ENCODE results near the gene RALGDS.
"Not testable (repeated sequence)": the region's sequence is repeated elsewhere in the genome, so short reads cannot be mapped to it uniquely, and the experiment has no call there.

The RALGDS gene

DNA sequence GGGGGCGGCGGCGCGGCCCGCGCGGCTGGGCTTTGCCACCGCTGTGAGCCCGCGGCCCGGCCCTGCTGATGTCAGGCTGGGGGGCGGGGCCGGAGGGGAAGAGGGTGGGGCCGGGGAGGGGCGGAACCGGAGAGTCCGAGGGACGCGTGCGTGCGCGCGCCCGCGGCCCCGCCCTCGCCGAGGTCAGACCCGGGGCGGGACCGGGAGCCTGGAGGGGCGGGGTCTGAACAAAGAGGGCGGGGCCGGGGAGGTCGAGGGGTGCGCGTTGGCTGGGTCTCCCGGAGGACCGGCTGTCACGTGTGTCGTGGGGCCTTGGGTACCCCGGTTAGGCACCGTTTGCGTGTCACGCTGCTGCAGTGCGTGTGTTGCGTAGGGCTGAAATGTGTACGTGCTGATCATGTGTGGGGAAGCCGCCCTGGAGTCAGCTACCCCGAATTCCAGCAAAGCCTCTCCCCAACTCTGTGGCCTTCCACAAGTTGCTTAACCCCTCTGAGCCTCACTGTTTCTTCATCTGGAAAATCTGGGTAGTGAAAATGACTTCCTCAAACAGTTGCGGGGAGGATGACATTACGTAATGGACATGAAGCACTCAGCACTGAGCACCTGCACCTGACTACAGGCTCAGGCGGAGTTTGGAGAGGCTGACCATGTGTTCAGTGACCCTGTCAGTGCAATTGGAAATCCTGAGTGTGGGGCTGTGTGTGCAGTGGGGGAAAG, at the start of gene RALGDS:
Gene RALGDS, minus strand, starts transcription at position 43 of the 717 bp plus-strand sequence. CDS start 86 bp downstream, outside the sequence.
- DNase-seq: peak; percentile 88

DNA sequence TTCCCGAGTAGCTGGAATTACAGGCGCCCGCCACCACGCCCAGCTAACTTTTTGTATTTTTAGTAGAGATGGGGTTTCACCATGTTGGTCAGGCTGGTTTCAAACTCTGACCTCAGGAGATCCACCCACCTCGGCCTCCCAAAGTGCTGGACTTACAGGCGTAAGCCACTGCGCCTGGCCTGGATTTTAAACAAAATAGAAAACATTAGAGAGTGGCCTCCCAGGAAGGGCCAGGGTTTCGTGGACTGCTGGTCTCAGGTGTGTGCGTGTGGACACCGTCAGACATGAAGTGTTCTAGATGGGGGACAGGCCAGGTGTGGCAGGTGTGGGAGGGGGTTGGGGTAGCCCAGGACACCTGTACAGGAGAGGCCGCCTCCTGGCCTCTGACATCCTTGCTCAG, 49.7 kb upstream of the RALGDS start:
- no peak for DNase-seq

DNA sequence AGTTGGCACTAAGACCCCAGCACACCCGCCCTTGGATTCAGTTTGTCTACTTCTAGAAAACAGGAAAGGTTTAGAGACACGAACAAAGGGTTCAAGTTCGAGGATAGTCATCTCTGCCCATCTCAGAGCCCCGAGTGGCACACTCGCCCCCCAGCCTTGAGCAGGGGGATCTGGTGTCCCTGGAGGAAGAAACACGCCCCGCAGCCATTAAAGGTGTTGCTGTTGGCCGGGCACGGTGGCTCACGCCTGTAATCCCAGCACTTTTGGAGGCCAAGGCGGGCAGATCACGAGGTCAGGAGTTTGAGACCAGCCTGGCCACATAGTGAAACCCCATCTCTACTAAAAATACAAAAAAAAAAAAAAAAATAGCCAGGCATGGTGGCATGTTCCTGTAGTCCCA, 48.6 kb upstream of the RALGDS start:
- DNase-seq: not testable (repeated sequence)

DNA sequence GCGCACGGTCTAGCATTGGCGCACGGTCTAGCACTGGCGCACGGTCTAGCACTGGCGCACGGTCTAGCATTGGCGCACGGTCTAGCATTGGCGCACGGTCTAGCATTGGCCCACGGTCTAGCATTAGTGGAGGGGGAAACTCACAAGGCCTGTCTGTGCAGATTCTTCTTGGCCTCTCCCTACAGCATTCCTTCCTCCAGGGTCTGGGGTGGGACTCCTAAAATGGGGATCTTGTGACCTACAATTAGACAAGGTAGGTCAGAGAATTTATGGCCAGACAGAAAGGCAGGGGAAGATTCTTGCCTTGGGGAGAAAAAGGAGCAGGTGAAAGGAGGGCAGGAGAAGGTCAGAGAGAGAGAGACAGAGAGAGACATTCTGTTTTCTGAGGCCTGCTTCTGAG, 48.1 kb upstream of the RALGDS start:
- DNase-seq: no peak

DNA sequence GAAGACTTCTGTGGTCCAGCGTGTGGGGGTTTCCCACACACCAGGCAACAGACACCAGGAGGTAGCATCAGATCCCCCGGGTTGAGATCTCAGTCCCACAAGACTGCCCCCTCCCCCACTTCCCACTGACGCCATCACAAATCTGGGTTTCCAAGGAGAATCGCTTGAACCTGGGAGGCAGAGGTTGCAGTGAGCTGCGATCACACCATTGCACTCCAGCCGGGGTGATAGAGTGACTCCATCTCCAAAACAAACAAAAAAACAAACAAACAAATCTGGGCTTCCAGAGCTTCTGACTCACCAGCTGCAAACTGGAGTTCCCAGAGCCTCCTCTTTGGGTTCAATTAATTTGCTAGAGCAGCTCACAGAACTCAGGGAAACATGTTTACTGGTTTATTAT, 47.4 kb upstream of the RALGDS start:
- no peak for DNase-seq

DNA sequence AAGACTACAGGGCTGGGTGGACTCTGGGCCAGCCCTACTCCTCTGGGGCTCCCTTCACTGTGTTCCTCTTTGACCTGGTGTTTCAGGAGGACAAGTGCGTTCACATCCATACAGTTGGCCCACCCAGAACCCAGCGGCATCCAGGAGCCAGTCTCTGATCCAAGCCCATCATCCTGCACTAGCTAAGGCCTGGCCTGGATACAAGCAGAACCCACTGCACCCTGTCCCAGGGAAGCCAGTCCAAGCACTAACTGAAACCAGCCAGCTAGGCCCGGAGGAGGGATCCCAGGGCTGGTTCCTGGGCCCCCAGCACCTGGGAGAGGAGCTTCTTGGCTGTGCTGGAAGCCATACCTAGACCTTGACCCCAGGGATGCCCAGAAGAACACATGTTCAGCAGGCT, 46.7 kb upstream of the RALGDS start:
- DNase-seq: no peak

DNA sequence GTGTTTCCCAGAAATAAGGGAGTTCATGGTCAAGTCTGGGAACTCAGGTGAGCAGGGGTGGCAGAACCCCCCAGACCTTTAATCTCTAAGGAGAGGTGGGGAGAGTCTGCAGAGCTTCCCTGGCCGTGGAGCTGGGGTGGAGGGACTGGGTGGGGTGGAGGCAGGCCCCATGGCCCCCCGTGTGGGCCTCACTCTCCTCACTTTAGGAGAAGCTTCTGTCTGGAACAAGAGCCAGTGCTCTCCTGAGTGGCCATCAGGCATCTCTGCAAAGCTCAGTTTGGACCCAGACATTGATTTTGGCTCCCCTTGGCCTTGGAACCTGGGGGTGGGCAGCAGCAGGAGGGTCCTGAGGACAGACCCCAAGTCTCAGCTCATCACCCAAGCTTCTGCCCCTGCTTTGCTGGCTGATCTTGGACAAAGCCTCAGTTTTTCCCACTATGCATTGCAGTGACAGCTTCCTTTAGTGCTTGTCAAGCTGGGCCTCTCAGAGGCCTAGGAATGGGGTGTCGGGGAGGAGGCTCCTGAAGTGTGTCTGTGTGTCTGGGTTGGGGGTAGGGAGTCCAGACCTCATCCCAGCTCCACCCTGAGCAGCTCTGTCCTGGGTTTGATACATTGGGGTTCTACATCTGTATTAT, 46.2 kb upstream of the RALGDS start:
- DNase-seq: no peak

DNA sequence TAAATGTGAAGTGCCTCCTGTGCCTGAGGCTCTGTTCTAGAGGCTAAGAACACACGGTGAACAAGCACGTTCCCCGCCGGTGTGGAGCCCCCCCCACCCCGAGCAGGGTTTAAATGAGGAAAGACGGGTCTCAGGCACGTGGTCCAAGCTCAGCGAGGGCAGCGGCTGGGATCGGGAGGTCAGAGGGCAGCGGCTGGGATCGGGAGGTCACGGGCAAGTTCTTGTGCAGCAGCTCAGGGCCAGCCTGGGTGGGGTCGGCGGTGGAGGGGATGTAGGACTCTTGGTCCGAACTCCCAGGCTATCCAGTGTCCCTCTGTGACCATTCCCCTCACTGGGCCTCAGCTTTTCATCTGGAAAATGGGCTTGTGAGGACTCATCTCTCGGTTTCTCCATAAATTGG, 45.4 kb upstream of the RALGDS start:
- DNase-seq: no peak

DNA sequence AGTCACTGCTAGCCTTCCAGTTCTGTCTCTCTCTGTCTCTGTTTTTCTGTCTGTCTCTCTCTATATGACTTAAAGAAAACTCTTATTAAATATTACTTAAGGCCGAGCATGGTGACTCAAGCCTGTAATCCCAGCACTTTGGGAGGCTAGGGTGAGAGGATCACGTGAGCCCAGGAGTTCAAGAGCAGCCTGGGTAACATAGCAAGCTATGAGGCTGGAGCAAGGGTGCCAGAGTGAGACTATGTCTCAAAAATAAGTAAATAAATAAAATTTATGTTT, 44.4 kb upstream of the RALGDS start:
- DNase-seq: no peak

DNA sequence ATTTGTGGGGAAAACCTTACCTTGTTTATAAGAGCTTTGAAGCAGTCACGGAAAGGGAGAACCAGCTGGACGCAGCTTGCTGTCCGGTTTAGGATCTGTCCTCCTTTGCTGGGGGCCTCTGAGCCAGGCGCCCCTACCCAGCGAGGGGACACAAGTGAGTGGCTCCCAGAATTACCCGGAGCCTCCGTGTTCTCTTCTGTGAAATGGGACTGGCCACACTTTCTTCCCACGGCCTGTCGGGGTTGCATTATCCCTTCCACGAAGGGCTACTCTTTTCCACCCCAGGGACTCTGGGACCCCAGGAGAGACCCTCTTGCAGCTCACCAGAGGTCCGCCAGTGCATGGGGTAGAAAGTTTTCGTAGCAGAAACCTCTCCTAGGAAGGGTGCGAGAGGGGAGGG, 43.2 kb upstream of the RALGDS start:
- no peak for DNase-seq

DNA sequence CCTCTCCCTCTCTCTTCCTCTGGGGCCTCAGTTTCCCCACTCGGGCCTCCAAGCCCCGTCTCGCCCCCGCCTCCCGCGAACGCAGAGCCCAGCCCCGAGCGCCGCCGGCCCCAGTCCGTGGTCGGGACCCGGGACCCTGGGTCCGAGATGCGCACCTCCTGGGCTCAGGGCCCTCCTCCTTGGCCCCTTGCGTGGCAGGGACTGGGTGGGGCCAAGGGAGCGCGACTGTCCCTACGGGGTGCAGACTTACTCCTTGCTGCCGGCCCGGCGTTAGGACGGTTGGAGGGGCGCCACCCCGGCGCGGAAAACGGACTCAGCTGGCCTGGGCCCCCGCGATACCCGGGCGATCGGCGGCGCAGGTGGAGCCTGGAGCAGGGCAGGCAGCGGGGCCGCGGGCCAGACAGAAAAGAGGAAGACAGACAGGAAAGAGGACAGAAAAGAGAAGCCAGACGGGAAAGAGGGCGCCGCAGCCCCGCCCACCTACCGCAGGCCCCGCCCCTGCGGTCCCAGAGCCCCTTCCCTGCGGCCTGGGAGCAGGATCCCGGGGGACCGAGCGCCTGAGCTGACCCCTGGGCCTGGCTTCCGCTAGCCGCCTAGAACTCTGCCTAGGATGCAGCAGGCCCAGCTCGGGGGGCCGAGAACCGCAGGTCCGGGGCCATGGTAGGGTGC, 42.6 kb upstream of the RALGDS start, which contains the start of gene GBGT1:
Gene GBGT1, minus strand, starts transcription at position 411 of the 669 bp plus-strand sequence. CDS start 1,502 bp downstream, outside the sequence.
- DNase-seq: no peak

DNA sequence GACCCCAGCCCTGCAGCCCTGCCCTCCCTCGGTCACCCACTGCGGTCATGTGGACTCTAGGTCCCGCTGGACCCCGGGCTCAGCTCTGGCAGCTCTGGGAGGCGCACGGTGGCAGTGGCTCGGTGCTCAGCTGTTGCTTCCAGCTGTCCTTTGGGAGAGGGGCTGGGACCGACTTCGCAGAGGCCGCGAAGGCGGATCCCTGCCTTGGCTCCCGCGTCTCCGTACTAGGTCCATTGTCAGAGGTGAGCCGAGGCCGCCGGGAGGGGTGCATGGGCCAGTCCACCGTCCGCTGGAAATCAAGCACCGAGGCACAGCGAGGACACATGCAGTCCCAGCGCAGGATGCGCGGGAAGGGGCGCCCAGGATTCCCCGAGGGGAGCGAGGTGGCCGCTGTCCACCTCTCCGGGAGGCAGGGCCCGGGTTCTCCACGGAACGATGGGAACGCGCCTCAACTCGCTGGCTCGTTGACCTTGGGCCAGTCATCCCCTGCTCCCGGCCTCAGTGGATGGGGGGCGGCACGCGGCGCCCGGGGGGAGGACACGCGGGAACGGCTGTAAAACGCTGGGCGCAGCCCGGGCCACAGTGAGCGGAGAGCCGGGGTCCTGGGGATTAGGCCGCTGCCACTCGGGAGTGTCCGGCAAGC, 41.9 kb upstream of the RALGDS start:
- no peak for DNase-seq

DNA sequence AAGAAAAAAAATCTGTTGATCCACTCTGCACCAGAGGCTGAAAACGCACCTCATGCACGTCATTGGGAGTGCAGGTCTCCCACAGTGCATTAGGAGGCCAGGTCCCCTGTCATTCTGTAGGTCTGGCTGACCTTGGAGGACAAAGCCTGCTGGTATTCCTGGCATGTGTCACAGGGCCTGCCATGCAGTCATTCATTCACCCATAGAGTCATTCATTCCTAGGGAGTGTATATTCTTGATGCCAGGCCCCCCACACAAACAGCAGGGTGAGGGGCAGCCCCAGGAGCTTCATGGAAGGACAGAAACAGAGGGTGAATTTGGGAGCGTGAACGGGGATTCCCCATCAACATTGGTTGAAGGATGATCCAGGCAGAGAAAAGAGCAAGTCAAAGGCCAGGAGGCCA, 40.5 kb upstream of the RALGDS start:
- DNase-seq: no peak

DNA sequence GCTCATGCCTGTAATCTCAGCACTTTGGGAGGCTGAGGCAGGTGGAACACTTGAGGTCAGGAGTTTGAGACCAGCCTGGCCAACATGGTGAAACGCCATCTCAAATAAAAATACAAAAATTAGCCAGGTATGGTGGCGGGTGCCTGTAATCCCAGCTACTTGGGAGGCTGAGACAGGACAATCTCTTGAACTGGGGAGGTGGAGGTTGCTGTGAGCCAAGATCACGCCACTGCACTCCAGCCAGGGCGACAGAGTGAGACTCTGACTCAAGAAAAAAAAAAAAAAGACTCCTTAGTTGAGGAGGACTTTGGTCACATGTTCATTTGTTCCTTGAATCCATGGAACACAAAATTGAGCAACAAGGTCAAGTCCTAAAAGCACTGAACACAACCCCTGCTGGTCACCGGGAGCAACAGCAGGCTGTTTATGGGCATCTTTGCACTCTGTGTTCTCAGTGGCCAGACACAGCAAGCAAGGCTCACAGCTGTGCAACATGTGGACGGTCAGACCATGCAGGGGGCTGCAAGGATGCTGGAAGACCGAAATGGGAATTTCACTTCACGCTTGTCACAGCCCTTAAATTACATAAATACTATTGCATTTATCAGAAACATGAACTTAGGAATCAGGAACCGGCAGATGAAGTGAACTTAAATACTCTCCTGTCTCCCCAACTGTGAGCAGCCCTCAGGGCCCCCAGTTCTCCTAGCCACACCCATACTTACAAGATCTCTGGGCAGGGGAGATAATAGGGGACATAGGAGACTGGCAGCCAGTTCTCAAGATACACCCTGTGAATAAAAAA, 39.9 kb upstream of the RALGDS start:
- peak; percentile 41 for DNase-seq

DNA sequence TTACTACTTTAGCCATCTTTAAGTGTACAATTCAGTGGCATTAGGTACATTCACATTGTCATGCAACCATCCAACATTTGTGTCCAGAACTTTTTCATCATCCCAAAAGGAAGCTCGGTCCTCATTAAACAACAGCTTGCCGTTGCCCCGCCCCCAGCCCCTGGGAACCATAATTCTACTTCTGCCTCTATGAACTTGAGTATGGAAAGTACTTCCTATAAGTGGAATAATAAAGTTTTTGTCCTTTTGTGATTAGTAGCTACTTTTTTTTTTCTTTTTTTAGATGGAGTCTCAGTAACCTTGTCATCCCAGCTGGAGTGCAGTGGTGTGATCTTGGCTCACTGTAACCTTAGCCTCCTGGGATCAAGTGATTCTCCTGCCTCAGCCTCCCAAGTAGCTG, 37.7 kb upstream of the RALGDS start:
- DNase-seq: no peak

DNA sequence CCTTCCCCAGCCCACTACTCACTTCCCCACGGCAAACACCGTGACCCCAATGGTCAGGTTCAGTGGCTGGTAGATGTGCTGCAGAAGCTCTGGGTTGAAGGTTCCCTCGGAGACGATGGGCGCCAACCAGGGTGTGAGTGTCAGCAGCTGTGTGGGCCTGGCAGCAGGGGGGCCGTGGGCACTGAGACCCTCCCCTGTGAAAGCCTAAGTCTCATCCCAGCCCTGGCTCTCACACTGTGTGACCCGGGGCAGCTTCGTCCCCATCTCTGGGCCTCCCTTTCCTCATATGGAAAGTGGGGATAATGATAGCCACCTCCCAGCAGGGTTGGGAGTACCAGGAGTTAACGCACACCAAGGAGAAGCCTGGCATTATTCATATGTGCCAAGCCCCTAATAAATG, 34.1 kb upstream of the RALGDS start:
- DNase-seq: no peak

DNA sequence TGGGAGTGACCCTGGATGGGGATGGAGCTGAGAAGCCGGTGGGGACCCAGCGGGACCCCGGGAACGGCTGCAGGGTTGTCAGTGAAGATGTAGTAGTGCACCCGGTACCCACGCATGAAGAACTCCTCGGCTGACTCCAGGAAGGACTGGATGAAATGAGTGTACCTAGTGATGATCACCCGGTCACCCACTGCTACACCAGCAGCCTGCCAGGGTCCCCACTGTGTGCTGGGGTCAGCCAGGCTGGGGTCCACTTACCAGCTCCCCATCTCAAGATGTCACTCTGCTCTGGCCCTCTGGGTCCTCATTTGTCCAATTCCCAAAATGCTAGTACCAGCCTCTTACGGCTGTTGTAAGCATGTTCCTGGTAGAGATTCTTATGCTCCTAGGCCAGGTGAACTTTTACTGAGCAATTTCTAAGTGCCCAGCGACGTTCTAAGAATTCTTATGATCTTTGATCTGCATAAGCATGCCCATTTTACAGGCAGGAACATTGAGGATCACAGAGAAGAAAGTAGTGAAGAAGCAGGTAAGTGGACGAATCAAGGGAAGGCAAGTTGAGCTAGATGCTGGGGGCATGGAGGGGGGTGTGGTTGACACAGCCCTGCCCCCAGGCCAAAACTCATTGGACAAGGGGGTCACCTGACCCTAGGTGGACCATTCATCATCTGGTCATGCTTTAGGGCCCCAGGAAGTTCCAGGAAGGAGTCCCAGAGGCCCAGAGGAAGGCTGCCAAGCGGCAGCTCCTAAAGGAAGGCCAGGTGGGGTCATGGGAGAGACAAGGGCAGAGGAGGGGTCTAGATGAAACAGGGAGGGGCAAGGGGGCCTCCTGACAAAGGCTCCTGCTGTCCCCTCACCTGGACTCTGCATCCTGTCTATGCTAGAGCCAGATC, 33.3 kb upstream of the RALGDS start:
- no peak for DNase-seq

DNA sequence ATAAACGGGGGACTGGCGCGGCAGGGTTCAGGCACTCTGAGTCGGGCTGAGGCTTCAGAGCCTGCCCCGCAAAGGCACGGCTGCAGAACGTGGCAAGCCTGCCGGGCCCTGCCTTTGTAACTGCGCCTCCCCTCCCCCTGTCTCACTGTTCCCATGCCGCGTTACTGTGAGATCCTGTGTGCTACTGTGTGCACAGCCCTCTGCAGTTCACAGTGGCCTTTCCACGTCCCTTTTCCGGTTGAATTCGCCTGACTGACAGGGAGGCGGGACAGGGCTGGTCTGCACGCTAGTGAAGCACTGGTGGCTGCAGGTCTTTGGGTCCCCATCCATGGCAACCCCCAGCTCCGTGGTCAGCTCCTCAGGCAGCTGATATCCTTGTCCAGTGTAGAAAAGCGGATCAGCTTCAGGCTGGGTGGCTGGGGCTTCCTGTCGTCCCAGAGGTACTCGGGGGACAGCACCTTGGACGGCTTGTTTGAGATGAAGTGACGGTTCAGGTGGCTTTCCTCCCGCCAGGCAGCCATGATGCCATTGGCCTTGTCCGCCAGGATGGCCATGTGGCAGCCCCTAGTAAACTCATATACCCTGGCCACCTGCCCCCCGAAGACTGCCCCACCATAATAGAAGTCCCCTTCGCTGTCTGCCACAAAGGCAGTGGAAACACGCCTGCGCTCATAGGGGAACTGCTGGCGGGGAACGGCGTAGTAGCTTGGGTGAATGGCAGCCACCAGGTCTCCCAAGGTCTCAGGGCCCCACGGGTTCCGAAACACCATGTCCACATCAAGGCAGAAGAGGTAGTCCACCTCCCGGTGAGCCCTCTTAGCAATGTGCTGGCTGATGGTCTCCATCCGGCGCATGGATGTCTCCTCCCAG, 32.4 kb upstream of the RALGDS start:
- no peak for DNase-seq

DNA sequence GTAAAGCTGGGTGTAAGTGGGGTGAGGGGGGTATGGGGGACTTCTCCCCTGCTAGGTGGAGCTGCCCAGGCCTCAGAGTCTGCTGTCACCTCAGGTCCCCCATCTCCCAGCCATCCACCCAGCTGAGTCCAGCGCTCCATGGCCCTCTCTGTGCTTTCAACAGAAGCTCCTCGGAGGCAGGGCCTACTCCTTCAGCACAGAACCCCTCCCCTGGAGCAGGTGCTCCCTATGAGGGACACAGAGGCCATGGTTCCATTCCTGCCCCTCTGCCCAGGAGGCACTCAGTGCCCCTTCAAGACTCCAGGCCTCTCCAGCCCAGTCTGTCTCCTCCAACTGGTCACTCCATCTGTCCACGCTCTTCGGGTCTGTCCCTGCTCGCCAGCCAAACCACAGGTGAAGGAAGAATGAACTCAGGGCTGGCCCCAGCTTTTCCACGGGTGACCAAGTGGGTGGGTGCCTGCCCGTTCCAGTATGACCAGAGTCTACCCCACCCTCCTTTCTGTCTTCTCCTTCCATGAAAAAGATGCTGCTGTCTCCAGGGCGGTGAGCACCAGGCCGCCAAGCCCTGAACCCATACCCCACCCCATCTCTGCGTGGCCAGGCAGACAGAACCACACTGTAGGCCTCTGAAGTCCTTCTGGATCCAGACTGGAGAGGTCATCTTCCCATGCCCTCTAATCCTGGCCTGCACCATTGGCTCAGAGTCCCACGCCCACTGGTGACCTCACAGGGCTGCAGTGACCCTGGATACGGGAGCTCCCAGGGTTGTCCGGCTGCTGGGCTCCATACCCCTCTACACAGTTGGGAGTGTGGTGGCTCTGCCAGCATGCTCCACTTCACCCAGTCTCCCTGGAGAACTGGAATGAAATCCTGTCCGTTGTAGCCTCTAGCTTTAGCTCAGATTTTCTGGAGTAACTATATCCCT, 30.8 kb upstream of the RALGDS start:
- DNase-seq: no peak

DNA sequence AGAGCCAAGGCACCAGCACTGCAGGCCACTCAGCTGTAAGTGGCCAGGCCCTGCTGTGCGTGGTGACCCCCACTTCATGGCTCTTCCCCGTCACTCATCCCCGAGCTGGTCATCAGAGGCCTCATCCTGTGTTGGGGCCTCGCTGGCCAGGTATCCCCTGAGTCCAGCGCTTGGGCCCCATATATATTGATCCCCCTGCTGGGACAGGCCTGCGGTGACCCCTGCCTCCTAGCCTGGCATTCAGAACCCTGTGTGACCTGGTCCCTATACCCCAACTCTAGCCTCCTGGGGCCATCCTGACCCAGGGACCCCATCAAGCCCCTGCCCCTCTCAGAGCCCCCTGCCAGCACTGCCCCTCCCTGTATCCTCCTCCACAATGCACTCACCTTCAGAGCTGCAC, 30.0 kb upstream of the RALGDS start:
- no peak for DNase-seq
